Brain microvascular endothelial cell (primary cell): ENCODE results near the gene ZBTB8B.
"Not testable (repeated sequence)": the region's sequence is repeated elsewhere in the genome, so short reads cannot be mapped to it uniquely, and the experiment has no call there.

Source experiments
- DNase-seq: peaks from one replicate; pipeline ENCODE4 v3.0.0-alpha.2; 2020
- H3K27ac ChIP-seq: fragments of 250-450 bp; sonication (Bioruptor Pico); 2 replicates; pipeline ENCODE4 v1.5.1; 2020; ENCODE audit warnings: mild to moderate bottlenecking, moderate library complexity
- H3K27me3 ChIP-seq: fragments of 250-450 bp; sonication (Bioruptor Pico); replicated peaks from 2 replicates; pipeline ENCODE4 v1.5.1; 2020; ENCODE audit warnings: mild to moderate bottlenecking
- H3K36me3 ChIP-seq: fragments of 250-450 bp; sonication (Bioruptor Pico); replicated peaks from 2 replicates; pipeline ENCODE4 v1.5.1; 2020; ENCODE audit warnings: mild to moderate bottlenecking
- H3K4me3 ChIP-seq: 2 replicates; pipeline ENCODE4 v1.5.1; 2011; ENCODE audit warnings: low read depth, mild to moderate bottlenecking, control low read depth, low read length, moderate library complexity
- CTCF ChIP-seq: IDR thresholded peaks from 2 replicates; pipeline ENCODE4 v1.5.1; 2011; ENCODE audit warnings: low read depth, mild to moderate bottlenecking, moderate library complexity, low read length, control low read depth, inconsistent platforms; ENCODE audit errors: missing control alignments
- in situ Hi-C: cut with HindIII; loops from 2 replicates; pipeline ENCODE4 v1.10.0; 2017; ENCODE audit warnings: low sequenced_read_pairs, low pct_ligation_motif_present

ZBTB8B gene

GRCh38 chr1:32480003-32480402 is 15.1 kb downstream of the ZBTB8B start:
- DNase-seq = no peak
- in situ Hi-C loops = no loop called here
- Histone ChIP-seq H3K4me3 (no peak overlapping the region), H3K36me3 (no peaks in the 10 kb centered on the region), H3K27ac (no peak overlapping the region), H3K27me3 (peaks cover 15% of the 10 kb centered on the region)
- TF ChIP-seq CTCF = no peak

GRCh38 chr1:32480761-32481160 is 15.9 kb downstream of the ZBTB8B start:
- in situ Hi-C loops = no loop called here
- Histone ChIP-seq H3K4me3 (no peak overlapping the region), H3K27me3 (peaks cover 15% of the 10 kb centered on the region), H3K27ac (no peak overlapping the region), H3K36me3 (no peaks in the 10 kb centered on the region)
- no peak for DNase-seq
- TF ChIP-seq CTCF = no peak

GRCh38 chr1:32481788-32482187 is 16.9 kb downstream of the ZBTB8B start:
- in situ Hi-C loops, H3K4me3 ChIP-seq, H3K36me3 ChIP-seq, H3K27ac ChIP-seq, DNase-seq: not testable (repeated sequence)
- H3K27me3 ChIP-seq = peaks cover 13% of the 10 kb centered on the region

GRCh38 chr1:32485554-32486255 is 20.8 kb downstream of the ZBTB8B start:
- Histone ChIP-seq H3K36me3 (no peaks in the 10 kb centered on the region), H3K4me3 (no peak overlapping the region), H3K27me3 (peaks cover 10% of the 10 kb centered on the region), H3K27ac (no peak overlapping the region)
- in situ Hi-C loops = no loop called here
- peak; percentile 67 for DNase-seq
- no peak for TF ChIP-seq CTCF

GRCh38 chr1:32486463-32487113 is 21.7 kb downstream of the ZBTB8B start:
- peaks cover 4% of the 10 kb centered on the region for H3K27me3 ChIP-seq
- no peak for TF ChIP-seq CTCF
- H3K27ac ChIP-seq = no peak overlapping the region
- no peak overlapping the region for H3K4me3 ChIP-seq
- DNase-seq = no peak
- in situ Hi-C loops = no loop called here
- H3K36me3 ChIP-seq = no peaks in the 10 kb centered on the region

- H3K27me3 ChIP-seq = no peaks in the 10 kb centered on the region
- no peaks in the 10 kb centered on the region for H3K36me3 ChIP-seq
- TF ChIP-seq CTCF = no peak
- no peak overlapping the region for H3K4me3 ChIP-seq
- DNase-seq = no peak
- in situ Hi-C loops = no loop called here
- no peak overlapping the region for H3K27ac ChIP-seq
These were observed 22.3 kb downstream of the ZBTB8B start for GRCh38 chr1:32487182-32487581.
